ENCODE data around the gene UGT1A8.

UGT1A8 gene

DNA sequence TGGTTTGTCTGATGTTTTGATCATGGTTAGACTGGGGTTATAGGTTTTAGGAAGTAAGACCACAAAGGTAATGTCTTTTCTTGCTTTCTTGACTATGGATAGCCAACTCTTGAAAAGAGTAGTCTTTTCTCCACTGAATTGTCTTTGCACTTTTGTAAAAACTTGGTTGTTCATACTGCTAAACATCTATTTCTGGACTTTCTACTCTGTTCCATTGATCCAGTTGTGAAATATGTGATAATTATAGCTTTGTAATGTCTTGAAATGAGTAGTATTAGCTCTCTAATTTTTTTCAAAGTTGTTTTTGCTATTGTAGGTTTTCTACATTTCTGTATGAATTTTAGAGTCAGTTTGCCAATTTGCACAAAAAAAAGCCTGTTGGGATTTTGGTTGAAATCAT lies 41.2 kb downstream of the UGT1A8 start:
- no peaks in the 10 kb centered on the region for H4K20me1 ChIP-seq (ENCODE audit: insufficient read depth, low read length, poor library complexity, severe bottlenecking)
- no peaks in the 10 kb centered on the region for H3K79me2 ChIP-seq (ENCODE audit: insufficient read depth, low read length)
- H3K4me1 ChIP-seq (ENCODE audit: insufficient read depth, low read length, poor library complexity, severe bottlenecking) = peaks cover 6% of the 10 kb centered on the region
- H3K9ac ChIP-seq (ENCODE audit: low read depth, low read length, poor library complexity, severe bottlenecking) = no peak overlapping the region
- H3K9me2 ChIP-seq (replicated peaks; ENCODE audit: low read depth, low read length) = no peaks in the 10 kb centered on the region
- no peaks in the 10 kb centered on the region for H3K9me3 ChIP-seq (ENCODE audit: insufficient read depth, low read depth, low read length)
- H3K4me2 ChIP-seq (ENCODE audit: low read depth, low read length, poor library complexity, severe bottlenecking) = no peak overlapping the region
- TF ChIP-seq EZH2phosphoT487 (IDR thresholded peaks at IDR 0.05; ENCODE audit: borderline replicate concordance) = no peak
- TF ChIP-seq, protein P1, sequence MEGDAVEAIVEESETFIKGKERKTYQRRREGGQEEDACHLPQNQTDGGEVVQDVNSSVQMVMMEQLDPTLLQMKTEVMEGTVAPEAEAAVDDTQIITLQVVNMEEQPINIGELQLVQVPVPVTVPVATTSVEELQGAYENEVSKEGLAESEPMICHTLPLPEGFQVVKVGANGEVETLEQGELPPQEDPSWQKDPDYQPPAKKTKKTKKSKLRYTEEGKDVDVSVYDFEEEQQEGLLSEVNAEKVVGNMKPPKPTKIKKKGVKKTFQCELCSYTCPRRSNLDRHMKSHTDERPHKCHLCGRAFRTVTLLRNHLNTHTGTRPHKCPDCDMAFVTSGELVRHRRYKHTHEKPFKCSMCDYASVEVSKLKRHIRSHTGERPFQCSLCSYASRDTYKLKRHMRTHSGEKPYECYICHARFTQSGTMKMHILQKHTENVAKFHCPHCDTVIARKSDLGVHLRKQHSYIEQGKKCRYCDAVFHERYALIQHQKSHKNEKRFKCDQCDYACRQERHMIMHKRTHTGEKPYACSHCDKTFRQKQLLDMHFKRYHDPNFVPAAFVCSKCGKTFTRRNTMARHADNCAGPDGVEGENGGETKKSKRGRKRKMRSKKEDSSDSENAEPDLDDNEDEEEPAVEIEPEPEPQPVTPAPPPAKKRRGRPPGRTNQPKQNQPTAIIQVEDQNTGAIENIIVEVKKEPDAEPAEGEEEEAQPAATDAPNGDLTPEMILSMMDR (conservative IDR thresholded peaks at IDR 0.05; ENCODE audit: low read length) = no peak
- H3K27me3 ChIP-seq (ENCODE audit: insufficient read depth, low read length, poor library complexity, severe bottlenecking) = no peaks in the 10 kb centered on the region
- H3K4me3 ChIP-seq (ENCODE audit: low read length, poor library complexity, severe bottlenecking) = no peak overlapping the region
- H3K36me3 ChIP-seq (ENCODE audit: insufficient read depth, low read length) = no peaks in the 10 kb centered on the region
- no peak overlapping the region for H2AFZ ChIP-seq (ENCODE audit: low read length)
- H3F3A ChIP-seq (ENCODE audit: low read depth) = no peaks in the 10 kb centered on the region

DNA sequence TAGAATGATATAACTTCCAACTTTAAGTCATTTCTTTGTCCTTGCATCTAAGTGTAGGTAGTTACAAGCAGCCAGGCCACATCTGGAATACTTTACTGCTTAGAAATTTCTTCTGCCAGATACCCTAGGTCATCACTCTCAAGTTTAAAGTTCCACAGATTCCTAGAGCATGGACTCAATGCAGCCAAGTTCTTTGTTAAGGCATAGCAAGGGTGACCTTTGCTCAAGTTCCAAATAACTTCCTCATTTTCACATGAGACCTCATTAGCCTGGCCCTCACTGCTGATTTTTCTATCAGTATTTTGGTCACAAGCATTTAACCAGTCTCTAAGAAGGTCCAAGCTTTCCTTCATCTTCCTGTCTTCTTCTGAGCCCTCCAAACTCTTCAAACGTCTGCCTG lies 46.5 kb downstream of the UGT1A8 start:
- no peak overlapping the region for H3K4me2 ChIP-seq (ENCODE audit: low read depth, low read length, poor library complexity, severe bottlenecking)
- H3K4me3 ChIP-seq (ENCODE audit: low read length, poor library complexity, severe bottlenecking) = no peak overlapping the region
- TF ChIP-seq, protein P1 (conservative IDR thresholded peaks at IDR 0.05; ENCODE audit: low read length) = no peak
- no peak for TF ChIP-seq EZH2phosphoT487 (IDR thresholded peaks at IDR 0.05; ENCODE audit: borderline replicate concordance)
- H3K79me2 ChIP-seq (ENCODE audit: insufficient read depth, low read length) = no peaks in the 10 kb centered on the region
- H3F3A ChIP-seq (ENCODE audit: low read depth) = no peaks in the 10 kb centered on the region
- no peak overlapping the region for H2AFZ ChIP-seq (ENCODE audit: low read length)
- no peaks in the 10 kb centered on the region for H3K4me1 ChIP-seq (ENCODE audit: insufficient read depth, low read length, poor library complexity, severe bottlenecking)
- no peaks in the 10 kb centered on the region for H3K9me3 ChIP-seq (ENCODE audit: insufficient read depth, low read depth, low read length)
- no peaks in the 10 kb centered on the region for H3K36me3 ChIP-seq (ENCODE audit: insufficient read depth, low read length)
- H3K9ac ChIP-seq (ENCODE audit: low read depth, low read length, poor library complexity, severe bottlenecking) = no peak overlapping the region
- H3K9me2 ChIP-seq (replicated peaks; ENCODE audit: low read depth, low read length) = no peaks in the 10 kb centered on the region
- H4K20me1 ChIP-seq (ENCODE audit: insufficient read depth, low read length, poor library complexity, severe bottlenecking) = no peaks in the 10 kb centered on the region
- no peaks in the 10 kb centered on the region for H3K27me3 ChIP-seq (ENCODE audit: insufficient read depth, low read length, poor library complexity, severe bottlenecking)

DNA sequence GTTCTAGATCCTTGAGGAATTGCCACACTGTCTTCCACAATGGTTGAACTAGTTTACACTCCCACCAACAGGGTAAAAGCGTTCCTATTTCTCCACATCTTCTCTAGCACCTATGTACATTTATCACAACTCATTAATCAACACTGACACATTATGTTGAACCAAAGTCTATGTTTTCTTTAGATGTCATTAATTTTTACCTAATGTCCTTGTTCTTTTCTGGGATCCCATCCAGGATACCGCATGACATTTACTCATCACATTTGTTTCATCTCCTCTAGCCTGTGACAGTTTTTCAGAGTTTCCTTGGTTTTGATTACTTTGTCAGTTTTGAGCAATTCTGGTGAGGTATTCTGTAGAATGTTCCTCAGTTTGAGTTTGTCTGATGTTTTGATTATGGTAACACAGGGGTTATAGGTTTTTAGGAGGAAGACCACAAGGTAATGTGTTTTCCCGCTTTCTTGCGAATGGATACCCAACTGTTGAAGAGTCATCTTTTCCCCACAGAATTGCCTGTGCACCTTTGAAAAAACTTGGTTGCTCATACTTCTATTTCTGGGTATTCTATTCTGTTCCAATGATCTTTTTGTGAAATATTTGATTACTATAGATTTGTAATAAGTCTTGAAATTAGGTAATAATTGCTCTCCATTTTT lies 51.3 kb downstream of the UGT1A8 start:
- Histone ChIP-seq H3K9ac (ENCODE audit: low read depth, low read length, poor library complexity, severe bottlenecking) (no peak overlapping the region), H3K36me3 (ENCODE audit: insufficient read depth, low read length) (no peaks in the 10 kb centered on the region), H3K9me2 (replicated peaks; ENCODE audit: low read depth, low read length) (no peaks in the 10 kb centered on the region), H3K79me2 (ENCODE audit: insufficient read depth, low read length) (no peaks in the 10 kb centered on the region), H3K4me2 (ENCODE audit: low read depth, low read length, poor library complexity, severe bottlenecking) (no peak overlapping the region), H2AFZ (ENCODE audit: low read length) (no peak overlapping the region), H3K9me3 (ENCODE audit: insufficient read depth, low read depth, low read length) (no peaks in the 10 kb centered on the region), H3K27me3 (ENCODE audit: insufficient read depth, low read length, poor library complexity, severe bottlenecking) (no peaks in the 10 kb centered on the region), H3K4me3 (ENCODE audit: low read length, poor library complexity, severe bottlenecking) (no peak overlapping the region), H4K20me1 (ENCODE audit: insufficient read depth, low read length, poor library complexity, severe bottlenecking) (no peaks in the 10 kb centered on the region), H3K4me1 (ENCODE audit: insufficient read depth, low read length, poor library complexity, severe bottlenecking) (no peaks in the 10 kb centered on the region), H3F3A (ENCODE audit: low read depth) (no peaks in the 10 kb centered on the region)
- TF ChIP-seq, protein P1 (conservative IDR thresholded peaks at IDR 0.05; ENCODE audit: low read length) = no peak
- TF ChIP-seq EZH2phosphoT487 (IDR thresholded peaks at IDR 0.05; ENCODE audit: borderline replicate concordance) = no peak
